ENCODE measurements around the gene CMTM1. TPM values are rescaled to one million over a fixed set of nuclear protein-coding genes. Genes with fewer than 3 reads are reported as not detected.

CMTM1 gene
- total RNA-seq, 1 experiment from 2014 or later, result 5.2 TPM

- H2AFZ ChIP-seq (ENCODE audit: low read depth, low read length, poor library complexity, severe bottlenecking), result no peak overlapping the region
- BruUV-seq (replicated peaks), result no TSS peak
- TF ChIP-seq ZNF274 (IDR thresholded peaks at IDR 0.05; ENCODE audit: low read depth, low read length) (no peak), ATF3 (IDR thresholded peaks at IDR 0.05) (no peak), FOSL1 (IDR thresholded peaks at IDR 0.05; ENCODE audit: low read depth) (no peak), SP1 (IDR thresholded peaks at IDR 0.05; ENCODE audit: low read depth) (no peak), REST (IDR thresholded peaks at IDR 0.05; ENCODE audit: low read depth) (no peak), ZBTB33 (IDR thresholded peaks at IDR 0.05; ENCODE audit: extremely low read depth, insufficient replicate concordance, low read length) (no peak), ZFX (IDR thresholded peaks at IDR 0.05) (no peak), YY1 (IDR thresholded peaks at IDR 0.05; ENCODE audit: extremely low read depth, insufficient replicate concordance, low read depth, low read length) (no peak), EZH2 (IDR thresholded peaks at IDR 0.05) (no peak), ELF1 (IDR thresholded peaks at IDR 0.05; ENCODE audit: borderline replicate concordance, low read depth) (no peak), SRF (IDR thresholded peaks at IDR 0.05; ENCODE audit: low read depth) (no peak)
- no peaks in the 10 kb centered on the region for H3K79me2 ChIP-seq (ENCODE audit: insufficient read depth, low read length)
- H4K20me1 ChIP-seq (ENCODE audit: insufficient read depth), result no peaks in the 10 kb centered on the region
- ATAC-seq (no peak), DNase-seq (ENCODE audit: low read depth, low spot score) (no peak)
- H3K9me3 ChIP-seq (ENCODE audit: control insufficient read depth in 1 of 2, insufficient read depth in 1 of 2, low read depth in 1 of 2, low read length in 2 of 2), result no peaks in the 10 kb centered on the region
- no peak overlapping the region for H3K4me2 ChIP-seq (ENCODE audit: low read length)
- CTCF ChIA-PET, result no interaction called here
- H3K9me2 ChIP-seq (ENCODE audit: insufficient read depth), result no peaks in the 10 kb centered on the region
- H3K27me3 ChIP-seq (ENCODE audit: insufficient read depth, low read length), result no peaks in the 10 kb centered on the region
- intact Hi-C loops (cut with micrococcal nuclease), result no loop called here
- H3K27ac ChIP-seq (ENCODE audit: low read depth, low read length), result no peak overlapping the region
- no peaks in the 10 kb centered on the region for H3K4me1 ChIP-seq (ENCODE audit: control insufficient read depth in 1 of 2, insufficient read depth in 2 of 2, low read length in 2 of 2)
- POLR2A ChIA-PET, result interaction anchor here (0.6 kb wide), 1 partner anchor 9 kb away, joined by 3 read pairs; no protein-coding TSS in a partner anchor
- RAD21 ChIA-PET (ENCODE audit: low non-redundant PET in 1 of 2, low total read pairs in 2 of 2, uncharacterized antibody in 2 of 2, unreplicated experiment in 2 of 2), result no interaction called here
- H3K4me3 ChIP-seq (replicated peaks in 1 of 2; ENCODE audit: low read depth in 1 of 2, low read length in 2 of 2), result no peak overlapping the region
- H3K9ac ChIP-seq (ENCODE audit: low read length), result no peak overlapping the region
- no peaks in the 10 kb centered on the region for H3K36me3 ChIP-seq (ENCODE audit: control insufficient read depth in 1 of 2, insufficient read depth in 2 of 2, low read length in 2 of 2)
Observed at GRCh38 chr16:66592241-66592640, 26.0 kb downstream of the CMTM1 start.
